Measurements from ENCODE around the gene MAPK9.

DNA sequence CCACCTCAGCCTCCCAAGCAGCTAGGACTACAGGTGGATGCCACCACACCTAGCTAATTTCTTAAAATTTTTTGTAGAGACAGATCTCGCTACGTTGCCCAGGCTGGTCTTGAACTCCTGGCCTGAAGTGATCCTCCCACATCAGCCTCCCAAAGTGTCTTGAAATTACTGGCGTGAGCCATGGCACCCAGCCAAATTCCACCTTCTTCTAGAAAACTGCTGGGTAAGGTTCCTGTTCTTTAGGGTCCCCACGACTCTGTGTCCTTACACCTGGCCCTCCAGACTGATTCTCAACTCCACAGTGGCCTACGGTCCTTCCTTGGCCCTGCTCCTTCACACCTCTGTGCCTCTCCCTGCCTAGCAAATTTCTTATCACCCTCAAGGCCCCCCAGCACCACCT lies 1.9 kb downstream of the MAPK9 start:
- TF ChIP-seq CTCF (IDR thresholded peaks at IDR 0.05) (no peak), POLR2A (IDR thresholded peaks at IDR 0.05) (no peak), EP300 (IDR thresholded peaks at IDR 0.05) (no peak)

All from ovary (tissue), 3 donors.